ENCODE data around the gene PUDP. TPM values are rescaled to one million over a fixed set of nuclear protein-coding genes. Genes with fewer than 3 reads are reported as not detected.
"Not testable (repeated sequence)": the region's sequence is repeated elsewhere in the genome, so short reads cannot be mapped to it uniquely, and the experiment has no call there.

PUDP gene
- total RNA-seq, 1 donor from 2014 or later, result 41.4 TPM

- Mint-ChIP-seq H3K27me3 (ENCODE audit: low read depth) (no peaks in the 10 kb centered on the region), H3K4me1 (no peaks in the 10 kb centered on the region)
Observed at GRCh38 chrX:7052541-7052940, 95.4 kb downstream of the PUDP start.

GRCh38 chrX:7050271-7050670 is 97.7 kb downstream of the PUDP start:
- DNase-seq (ENCODE audit: low spot score in 2 of 2, unreplicated experiment in 2 of 2), result no peak
- H3K27ac Mint-ChIP-seq, result no peak overlapping the region
- peaks cover 40% of the 10 kb centered on the region for H3K36me3 Mint-ChIP-seq
- H3K27me3 Mint-ChIP-seq (ENCODE audit: low read depth), result no peaks in the 10 kb centered on the region
- TF ChIP-seq, protein P1, sequence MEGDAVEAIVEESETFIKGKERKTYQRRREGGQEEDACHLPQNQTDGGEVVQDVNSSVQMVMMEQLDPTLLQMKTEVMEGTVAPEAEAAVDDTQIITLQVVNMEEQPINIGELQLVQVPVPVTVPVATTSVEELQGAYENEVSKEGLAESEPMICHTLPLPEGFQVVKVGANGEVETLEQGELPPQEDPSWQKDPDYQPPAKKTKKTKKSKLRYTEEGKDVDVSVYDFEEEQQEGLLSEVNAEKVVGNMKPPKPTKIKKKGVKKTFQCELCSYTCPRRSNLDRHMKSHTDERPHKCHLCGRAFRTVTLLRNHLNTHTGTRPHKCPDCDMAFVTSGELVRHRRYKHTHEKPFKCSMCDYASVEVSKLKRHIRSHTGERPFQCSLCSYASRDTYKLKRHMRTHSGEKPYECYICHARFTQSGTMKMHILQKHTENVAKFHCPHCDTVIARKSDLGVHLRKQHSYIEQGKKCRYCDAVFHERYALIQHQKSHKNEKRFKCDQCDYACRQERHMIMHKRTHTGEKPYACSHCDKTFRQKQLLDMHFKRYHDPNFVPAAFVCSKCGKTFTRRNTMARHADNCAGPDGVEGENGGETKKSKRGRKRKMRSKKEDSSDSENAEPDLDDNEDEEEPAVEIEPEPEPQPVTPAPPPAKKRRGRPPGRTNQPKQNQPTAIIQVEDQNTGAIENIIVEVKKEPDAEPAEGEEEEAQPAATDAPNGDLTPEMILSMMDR (IDR thresholded peaks at IDR 0.05; ENCODE audit: unreplicated experiment), result no peak
- no peak overlapping the region for H3K4me3 Mint-ChIP-seq
- no peaks in the 10 kb centered on the region for H3K4me1 Mint-ChIP-seq
- no peaks in the 10 kb centered on the region for H3K9me3 Mint-ChIP-seq

More at GRCh38 chrX:7052541-7052940, 95.4 kb downstream of the PUDP start:
- Mint-ChIP-seq H3K4me3 (no peak overlapping the region), H3K9me3 (no peaks in the 10 kb centered on the region), H3K27ac (no peak overlapping the region), H3K36me3 (peaks cover 48% of the 10 kb centered on the region)
- TF ChIP-seq, protein P1 (IDR thresholded peaks at IDR 0.05; ENCODE audit: unreplicated experiment), result no peak
- DNase-seq (ENCODE audit: low spot score in 2 of 2, unreplicated experiment in 2 of 2), result no peak

- H3K4me1 Mint-ChIP-seq, result no peaks in the 10 kb centered on the region
- TF ChIP-seq, protein P1 (IDR thresholded peaks at IDR 0.05; ENCODE audit: unreplicated experiment), result no peak
- no peak overlapping the region for H3K4me3 Mint-ChIP-seq
- no peak for DNase-seq (ENCODE audit: low spot score in 2 of 2, unreplicated experiment in 2 of 2)
- H3K9me3 Mint-ChIP-seq, result peaks cover 3% of the 10 kb centered on the region
- no peak overlapping the region for H3K27ac Mint-ChIP-seq
- H3K27me3 Mint-ChIP-seq (ENCODE audit: low read depth), result no peaks in the 10 kb centered on the region
- peaks cover 34% of the 10 kb centered on the region for H3K36me3 Mint-ChIP-seq
Observed at GRCh38 chrX:7047951-7048350, 100.0 kb downstream of the PUDP start.

GRCh38 chrX:7045238-7045955 is 102.6 kb downstream of the PUDP start:
- Mint-ChIP-seq H3K27ac (no peak overlapping the region), H3K4me3 (no peak overlapping the region), H3K9me3 (peaks cover 14% of the 10 kb centered on the region), H3K4me1 (no peaks in the 10 kb centered on the region), H3K36me3 (peaks cover 30% of the 10 kb centered on the region), H3K27me3 (ENCODE audit: low read depth) (no peaks in the 10 kb centered on the region)
- no peak for DNase-seq (ENCODE audit: low spot score in 2 of 2, unreplicated experiment in 2 of 2)
- TF ChIP-seq, protein P1 (IDR thresholded peaks at IDR 0.05; ENCODE audit: unreplicated experiment), result no peak

DNA sequence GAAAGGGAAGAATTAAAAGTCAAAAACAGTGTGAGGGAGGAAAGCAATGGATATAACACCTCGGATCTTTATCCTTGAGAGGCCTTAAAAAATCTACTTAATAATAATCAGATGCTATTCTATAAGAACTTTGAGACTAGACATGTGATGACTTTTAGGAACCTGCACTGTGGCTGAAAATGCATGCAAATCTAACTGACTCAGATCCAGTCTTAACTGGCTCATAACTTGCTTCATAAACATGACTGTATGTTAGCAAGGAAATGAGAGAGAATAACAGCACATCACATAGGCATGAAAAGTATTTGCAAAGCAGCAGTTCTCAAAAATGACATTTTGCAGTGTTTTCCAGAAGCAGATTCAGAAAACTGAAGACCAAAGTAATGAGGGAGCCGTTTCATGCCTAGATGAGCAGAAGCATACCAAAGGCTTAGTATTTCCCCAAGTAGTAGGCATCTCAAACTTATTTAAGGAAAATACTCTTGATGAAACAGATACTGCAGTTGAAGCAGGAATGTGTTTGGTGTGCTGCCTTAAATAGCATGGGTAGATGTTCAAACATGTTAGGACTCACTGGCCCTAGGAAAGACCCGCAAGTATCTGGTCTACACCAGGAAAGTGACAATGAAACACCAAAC is 104.0 kb downstream of the PUDP start:
- not testable (repeated sequence) for H3K4me1 Mint-ChIP-seq; DNase-seq (ENCODE audit: low spot score in 2 of 2, unreplicated experiment in 2 of 2); H3K27ac Mint-ChIP-seq; H3K27me3 Mint-ChIP-seq (ENCODE audit: low read depth); H3K4me3 Mint-ChIP-seq
- H3K36me3 Mint-ChIP-seq, result peaks cover 17% of the 10 kb centered on the region
- H3K9me3 Mint-ChIP-seq, result peaks cover 14% of the 10 kb centered on the region

DNA sequence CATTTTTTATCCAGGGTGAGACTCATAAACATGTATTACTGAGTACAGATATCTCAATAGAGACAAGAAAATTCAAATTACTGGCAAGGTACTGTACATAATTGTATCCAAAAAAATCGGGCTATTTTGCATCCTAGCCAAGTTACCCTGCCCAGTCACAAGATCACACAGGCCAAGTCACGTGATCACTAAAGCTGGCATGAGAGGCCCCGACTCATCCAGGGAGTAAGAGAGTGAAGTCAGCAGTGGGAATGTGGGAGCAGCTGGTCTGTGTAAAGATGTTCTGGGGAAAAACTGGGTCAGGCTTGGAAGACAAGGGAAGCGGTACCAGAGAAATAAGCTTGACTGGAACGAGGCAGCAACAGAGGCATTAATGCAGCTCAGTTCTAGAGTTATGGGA is 119.7 kb downstream of the PUDP start:
- Mint-ChIP-seq H3K9me3 (peaks cover 5% of the 10 kb centered on the region), H3K4me3 (no peak overlapping the region), H3K27me3 (ENCODE audit: low read depth) (no peaks in the 10 kb centered on the region), H3K36me3 (no peaks in the 10 kb centered on the region), H3K4me1 (no peaks in the 10 kb centered on the region), H3K27ac (no peak overlapping the region)
- DNase-seq (ENCODE audit: low spot score in 2 of 2, unreplicated experiment in 2 of 2), result no peak
- TF ChIP-seq, protein P1 (IDR thresholded peaks at IDR 0.05; ENCODE audit: unreplicated experiment), result no peak

Data from mesothelial cell of epicardium (in vitro differentiated cells).